GM19025 (cell line): ENCODE measurements around the gene SLC22A2.

Source experiments
- ATAC-seq: cut with Tn5 transposase; IDR thresholded peaks from one replicate; pipeline ENCODE4 v1.9.1; 2021; ENCODE audit warnings: mild to moderate bottlenecking, low read depth, moderate library complexity; ENCODE audit not compliant: unreplicated experiment

Gene SLC22A2

GRCh38 chr6:160173806-160174527 lies 84.7 kb downstream of the SLC22A2 start:
- no peak for ATAC-seq

GRCh38 chr6:160172704-160173103 lies 85.9 kb downstream of the SLC22A2 start:
- ATAC-seq, result no peak

- ATAC-seq, result no peak
Measured at GRCh38 chr6:160170018-160170680, 88.5 kb downstream of the SLC22A2 start.

- no peak for ATAC-seq
Measured at GRCh38 chr6:160167604-160168399, 90.8 kb downstream of the SLC22A2 start.
